ENCODE data around the gene STT3B. TPM values are rescaled to one million over a fixed set of nuclear protein-coding genes. Genes with fewer than 3 reads are reported as not detected.

The STT3B gene
- total RNA-seq (2014; rRNA removed) (149 and 153 TPM in 2 replicates), Bru-seq, nascent RNA (percentile 97 among the genes with signal in this experiment), BruChase-seq, experiment 1, labeled RNA remaining after a 6-hour chase (percentile 89 among the genes with signal in this experiment), BruChase-seq, experiment 2, labeled RNA remaining after a 2-hour chase (percentile 93 among the genes with signal in this experiment)
- long read RNA-seq, full-length matches to known transcripts: 653 of 760 reads
- long read RNA-seq, partial matches to known transcripts: 45 of 760 reads
- long read RNA-seq, other reads (novel, unspliced or antisense): 62 of 760 reads

DNA sequence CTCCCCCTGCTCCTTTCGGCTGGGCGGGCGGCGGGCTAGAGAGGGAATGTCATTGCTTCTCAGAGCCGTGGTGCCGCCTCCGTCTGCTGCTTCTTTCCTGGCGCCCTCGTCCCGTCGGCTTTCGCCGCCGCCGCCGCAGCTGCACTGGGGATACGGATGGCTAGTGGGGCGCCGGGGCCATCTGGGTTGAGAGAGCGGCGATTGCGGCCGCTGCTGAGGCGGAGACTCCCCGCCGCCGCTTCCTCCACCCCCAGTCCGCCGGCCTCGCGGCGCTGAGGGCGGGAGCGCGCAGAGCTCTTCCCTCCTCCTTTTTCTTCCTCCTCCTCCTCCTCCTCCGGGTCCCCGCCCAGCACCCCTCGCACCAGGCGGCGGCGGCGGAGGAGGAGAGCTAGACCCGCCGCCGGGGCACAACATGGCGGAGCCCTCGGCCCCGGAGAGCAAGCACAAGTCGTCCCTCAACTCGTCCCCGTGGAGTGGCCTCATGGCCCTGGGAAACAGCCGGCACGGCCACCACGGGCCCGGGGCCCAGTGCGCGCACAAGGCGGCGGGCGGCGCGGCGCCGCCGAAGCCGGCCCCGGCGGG lies at the start of gene STT3B:
Gene STT3B (plus strand): TSS at position 339 of the 582 bp plus-strand sequence. CDS start 74 bp downstream, at position 413.
- intact Hi-C loops (cut with micrococcal nuclease): loop anchor here (1.0 to 10.0 kb wide), 8 partner anchors 155 to 1518 kb away; no protein-coding TSS in a partner anchor
- no peaks in the 10 kb centered on the region for H3F3A ChIP-seq (ENCODE audit: low read length, unreplicated experiment)
- no peaks in the 10 kb centered on the region for H3K27me3 ChIP-seq (ENCODE audit: low read length)
- peaks cover 62% of the 10 kb centered on the region for H3K79me2 ChIP-seq (ENCODE audit: low read length)
- H4K20me1 ChIP-seq (ENCODE audit: low read length): peaks cover 41% of the 10 kb centered on the region
- H3K27ac ChIP-seq (ENCODE audit: low read length): peak within 1 kb of the TSS; percentile 96
- H2AFZ ChIP-seq (ENCODE audit: low read length): peak within 1 kb of the TSS; percentile 80
- no peaks in the 10 kb centered on the region for H3K9me3 ChIP-seq (ENCODE audit: low read length)
- peak within 1 kb of the TSS; percentile 98 for H3K4me3 ChIP-seq (ENCODE audit: low read length)
- no peaks in the 10 kb centered on the region for H3K9me2 ChIP-seq (replicated peaks; ENCODE audit: low read length)
- POLR2A ChIA-PET (ENCODE audit: unreplicated experiment): interaction anchor here (0.5 to 1.3 kb wide), 18 partner anchors 8 to 1189 kb away, joined by 3 to 7 read pairs (median 3); partner anchors contain the start of gene ZNF860
- peak within 1 kb of the TSS; percentile 91 for H3K9ac ChIP-seq (ENCODE audit: low read length)
- no peaks in the 10 kb centered on the region for H3K36me3 ChIP-seq (ENCODE audit: low read depth, low read length)
- DNase-seq (peak; percentile 80), ATAC-seq (peak; percentile 54)
- H3K4me1 ChIP-seq (ENCODE audit: insufficient read depth, low read length): peaks cover 28% of the 10 kb centered on the region
- TF ChIP-seq, protein P1, sequence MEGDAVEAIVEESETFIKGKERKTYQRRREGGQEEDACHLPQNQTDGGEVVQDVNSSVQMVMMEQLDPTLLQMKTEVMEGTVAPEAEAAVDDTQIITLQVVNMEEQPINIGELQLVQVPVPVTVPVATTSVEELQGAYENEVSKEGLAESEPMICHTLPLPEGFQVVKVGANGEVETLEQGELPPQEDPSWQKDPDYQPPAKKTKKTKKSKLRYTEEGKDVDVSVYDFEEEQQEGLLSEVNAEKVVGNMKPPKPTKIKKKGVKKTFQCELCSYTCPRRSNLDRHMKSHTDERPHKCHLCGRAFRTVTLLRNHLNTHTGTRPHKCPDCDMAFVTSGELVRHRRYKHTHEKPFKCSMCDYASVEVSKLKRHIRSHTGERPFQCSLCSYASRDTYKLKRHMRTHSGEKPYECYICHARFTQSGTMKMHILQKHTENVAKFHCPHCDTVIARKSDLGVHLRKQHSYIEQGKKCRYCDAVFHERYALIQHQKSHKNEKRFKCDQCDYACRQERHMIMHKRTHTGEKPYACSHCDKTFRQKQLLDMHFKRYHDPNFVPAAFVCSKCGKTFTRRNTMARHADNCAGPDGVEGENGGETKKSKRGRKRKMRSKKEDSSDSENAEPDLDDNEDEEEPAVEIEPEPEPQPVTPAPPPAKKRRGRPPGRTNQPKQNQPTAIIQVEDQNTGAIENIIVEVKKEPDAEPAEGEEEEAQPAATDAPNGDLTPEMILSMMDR (conservative IDR thresholded peaks at IDR 0.05; ENCODE audit: low read depth, low read length): no peak
- TF ChIP-seq EZH2phosphoT487 (IDR thresholded peaks at IDR 0.05; ENCODE audit: borderline replicate concordance, low read length) (no peak), EZH2 (IDR thresholded peaks at IDR 0.05; ENCODE audit: low read length, unreplicated experiment) (no peak)
- CTCF ChIA-PET: interaction anchor here (0.6 kb wide), 2 partner anchors 159 to 612 kb away, joined by 4 read pairs; no protein-coding TSS in a partner anchor
- no TSS peak for BruUV-seq (replicated peaks)
- peak within 1 kb of the TSS; percentile 94 for H3K4me2 ChIP-seq (ENCODE audit: low read length)

DNA sequence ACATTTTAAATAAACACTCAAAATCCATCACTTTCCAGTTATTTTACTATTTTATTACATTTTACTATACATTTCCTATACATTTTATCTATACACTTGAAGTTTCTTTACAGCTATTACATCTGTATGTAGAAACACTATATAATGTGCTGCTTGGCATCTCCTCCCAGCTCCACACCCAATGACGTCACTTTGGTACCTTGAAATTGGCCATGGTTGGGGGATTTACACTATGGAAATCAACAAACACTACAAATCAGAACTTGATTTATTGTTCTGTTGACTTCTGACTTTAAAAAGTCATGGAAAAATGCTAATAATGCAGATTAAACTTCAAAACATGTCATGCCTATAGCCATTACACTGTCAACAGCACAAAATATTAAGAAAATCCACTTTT lies 48.9 kb upstream of the STT3B start:
- Histone ChIP-seq H3K4me3 (ENCODE audit: low read length) (no peak overlapping the region), H3F3A (ENCODE audit: low read length, unreplicated experiment) (no peaks in the 10 kb centered on the region), H4K20me1 (ENCODE audit: low read length) (no peaks in the 10 kb centered on the region), H3K9me2 (replicated peaks; ENCODE audit: low read length) (no peaks in the 10 kb centered on the region), H3K4me2 (ENCODE audit: low read length) (no peak overlapping the region), H3K4me1 (ENCODE audit: insufficient read depth, low read length) (no peaks in the 10 kb centered on the region), H3K27ac (ENCODE audit: low read length) (no peak overlapping the region), H3K36me3 (ENCODE audit: low read depth, low read length) (no peaks in the 10 kb centered on the region), H2AFZ (ENCODE audit: low read length) (no peak overlapping the region), H3K9ac (ENCODE audit: low read length) (no peak overlapping the region), H3K79me2 (ENCODE audit: low read length) (no peaks in the 10 kb centered on the region), H3K27me3 (ENCODE audit: low read length) (no peaks in the 10 kb centered on the region), H3K9me3 (ENCODE audit: low read length) (no peaks in the 10 kb centered on the region)
- ATAC-seq (no peak), DNase-seq (no peak)
- no peak for TF ChIP-seq EZH2 (IDR thresholded peaks at IDR 0.05; ENCODE audit: low read length, unreplicated experiment)
- TF ChIP-seq EZH2phosphoT487 (IDR thresholded peaks at IDR 0.05; ENCODE audit: borderline replicate concordance, low read length): no peak
- TF ChIP-seq, protein P1 (conservative IDR thresholded peaks at IDR 0.05; ENCODE audit: low read depth, low read length): no peak
- ChIA-PET POLR2A (ENCODE audit: unreplicated experiment) (no interaction called here), CTCF (no interaction called here)
- intact Hi-C loops (cut with micrococcal nuclease): no loop called here
- no TSS peak for BruUV-seq (replicated peaks)

DNA sequence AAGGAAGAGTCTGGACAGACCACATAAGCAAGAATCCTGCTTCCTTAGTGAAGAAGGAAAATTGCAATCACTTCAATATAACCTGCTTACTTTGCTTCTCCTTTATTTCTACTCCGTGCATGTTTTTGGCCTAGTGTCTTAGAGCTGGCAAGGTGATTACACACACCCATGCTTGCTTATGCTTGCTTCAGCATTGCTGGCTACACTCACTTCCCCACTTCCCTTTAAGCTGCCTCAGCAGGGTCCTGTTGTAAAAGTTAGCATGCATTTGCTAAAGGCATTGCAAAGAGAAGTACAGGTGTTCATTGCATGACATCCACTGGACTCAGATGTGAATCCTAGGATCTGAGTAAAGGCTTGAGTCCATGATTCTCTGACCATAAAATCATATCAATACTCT lies 47.5 kb upstream of the STT3B start:
- no peak for DNase-seq
- Histone ChIP-seq H3F3A (ENCODE audit: low read length, unreplicated experiment) (no peaks in the 10 kb centered on the region), H3K4me1 (ENCODE audit: insufficient read depth, low read length) (no peaks in the 10 kb centered on the region), H3K36me3 (ENCODE audit: low read depth, low read length) (no peaks in the 10 kb centered on the region), H3K79me2 (ENCODE audit: low read length) (no peaks in the 10 kb centered on the region), H3K9ac (ENCODE audit: low read length) (no peak overlapping the region), H3K4me3 (ENCODE audit: low read length) (no peak overlapping the region), H4K20me1 (ENCODE audit: low read length) (no peaks in the 10 kb centered on the region), H3K27me3 (ENCODE audit: low read length) (no peaks in the 10 kb centered on the region), H3K9me2 (replicated peaks; ENCODE audit: low read length) (no peaks in the 10 kb centered on the region), H2AFZ (ENCODE audit: low read length) (no peak overlapping the region), H3K27ac (ENCODE audit: low read length) (no peak overlapping the region), H3K4me2 (ENCODE audit: low read length) (no peak overlapping the region), H3K9me3 (ENCODE audit: low read length) (no peaks in the 10 kb centered on the region)
- ChIA-PET POLR2A (ENCODE audit: unreplicated experiment) (no interaction called here), CTCF (no interaction called here)
- TF ChIP-seq EZH2phosphoT487 (IDR thresholded peaks at IDR 0.05; ENCODE audit: borderline replicate concordance, low read length): no peak
- TF ChIP-seq, protein P1 (conservative IDR thresholded peaks at IDR 0.05; ENCODE audit: low read depth, low read length): no peak
- TF ChIP-seq EZH2 (IDR thresholded peaks at IDR 0.05; ENCODE audit: low read length, unreplicated experiment): no peak
- intact Hi-C loops (cut with micrococcal nuclease): no loop called here
- BruUV-seq (replicated peaks): no TSS peak
- ATAC-seq: no peak
